Transverse colon (tissue), 4 donors: ENCODE measurements around the gene MGLL.

Experiments used
- CTCF ChIP-seq, 5 experiments: fragments of 200-600 bp in 3 of 5; fragments of 450-650 bp in 2 of 5; sonication (generic) in 3 of 5; IDR thresholded peaks; 1 replicate in 2 of 5; 2 replicates in 3 of 5; pipeline ENCODE4 v1.5.1; 2016 to 2017; ENCODE audit warnings: antibody characterized with exemption in 5 of 5, inconsistent platforms in 3 of 5, mild to moderate bottlenecking in 2 of 5, moderate library complexity in 1 of 5
- EP300 ChIP-seq: sonication (generic); formaldehyde crosslinking; IDR thresholded peaks from one replicate; pipeline ENCODE4 v1.6.1; 2017; ENCODE audit warnings: antibody characterized with exemption, low read depth
- POLR2A ChIP-seq: fragments of 450-650 bp; IDR thresholded peaks from one replicate; pipeline ENCODE4 v1.6.1; 2016; ENCODE audit warnings: antibody characterized with exemption, mild to moderate bottlenecking, moderate library complexity
- POLR2AphosphoS5 ChIP-seq, 3 donors: sonication (generic); formaldehyde crosslinking; IDR thresholded peaks; one replicate each; pipeline ENCODE4 v1.6.1; 2016; ENCODE audit warnings: antibody characterized with exemption in 3 of 3

- no peak for TF ChIP-seq CTCF (IDR thresholded peaks at IDR 0.05)
- TF ChIP-seq EP300, result no peak
- TF ChIP-seq POLR2A, result no peak
- no peak for TF ChIP-seq POLR2AphosphoS5 (IDR thresholded peaks at IDR 0.05)
Measured at GRCh38 chr3:127759826-127760225, 62.5 kb downstream of the MGLL start.
